HG03159 (cell line): ENCODE results near the gene OSTN.
"Not testable (repeated sequence)": the region's sequence is repeated elsewhere in the genome, so short reads cannot be mapped to it uniquely, and the experiment has no call there.

Source experiments
- ATAC-seq: cut with Tn5 transposase; IDR thresholded peaks from one replicate; pipeline ENCODE4 v1.9.1; 2021; ENCODE audit warnings: mild to moderate bottlenecking, moderate library complexity; ENCODE audit not compliant: unreplicated experiment

OSTN gene

DNA sequence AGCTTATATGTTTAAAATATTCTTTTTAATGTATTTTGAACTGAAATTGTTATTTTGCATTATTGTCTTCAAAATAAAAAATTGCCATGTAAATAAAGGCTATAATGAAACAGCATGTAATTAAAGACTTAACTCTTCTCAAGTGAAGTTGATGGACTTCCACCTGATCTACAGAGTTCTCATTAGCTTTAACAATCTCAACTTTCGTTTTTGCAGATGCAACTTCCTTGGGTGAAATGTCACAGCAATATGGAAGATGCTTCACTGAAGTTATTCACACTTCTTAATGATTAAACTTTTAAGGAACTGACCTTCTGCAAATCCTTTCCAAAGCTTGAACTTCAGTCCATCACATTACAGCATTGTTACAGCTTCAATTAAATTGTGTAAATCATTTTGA, 63.6 kb downstream of the OSTN start:
- peak; percentile 67 for ATAC-seq

DNA sequence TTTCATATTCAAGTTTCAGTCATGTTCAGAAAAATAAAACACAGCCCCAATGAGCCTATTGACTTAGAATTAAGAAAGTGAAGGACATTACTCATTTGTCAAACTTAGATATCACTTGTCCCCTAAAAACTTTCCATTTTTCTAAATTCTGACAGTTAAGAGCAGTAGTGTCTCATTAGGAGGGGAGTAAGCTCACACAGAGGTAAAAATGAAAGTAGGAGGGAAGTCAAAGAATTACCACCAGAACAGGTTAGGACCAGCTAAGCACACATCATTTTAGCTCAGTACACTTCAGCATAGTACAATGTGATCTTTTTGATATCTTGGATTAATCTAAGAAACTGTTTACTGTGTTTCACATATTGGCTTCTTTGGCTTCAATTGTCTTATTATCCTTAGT, 64.3 kb downstream of the OSTN start:
- peak; percentile 90 for ATAC-seq

DNA sequence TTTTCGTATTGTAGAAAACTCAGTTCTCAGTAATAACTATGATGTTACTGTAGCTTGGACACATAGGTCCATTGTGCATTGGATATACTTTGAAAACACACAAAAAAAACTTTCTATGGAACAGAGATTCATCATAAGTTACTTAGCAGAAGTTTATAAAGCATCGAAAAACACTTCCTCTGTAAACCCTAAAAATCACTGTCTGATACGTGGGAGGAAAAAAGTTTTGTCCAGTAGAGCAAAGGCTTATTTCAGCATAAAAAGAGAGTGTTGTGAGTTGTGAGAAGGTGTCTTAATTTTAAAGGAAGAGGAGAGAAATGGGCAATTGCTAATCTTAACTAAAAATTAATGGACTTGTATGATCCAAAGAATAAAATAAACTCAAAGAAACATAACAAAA, 64.8 kb downstream of the OSTN start:
- no peak for ATAC-seq

DNA sequence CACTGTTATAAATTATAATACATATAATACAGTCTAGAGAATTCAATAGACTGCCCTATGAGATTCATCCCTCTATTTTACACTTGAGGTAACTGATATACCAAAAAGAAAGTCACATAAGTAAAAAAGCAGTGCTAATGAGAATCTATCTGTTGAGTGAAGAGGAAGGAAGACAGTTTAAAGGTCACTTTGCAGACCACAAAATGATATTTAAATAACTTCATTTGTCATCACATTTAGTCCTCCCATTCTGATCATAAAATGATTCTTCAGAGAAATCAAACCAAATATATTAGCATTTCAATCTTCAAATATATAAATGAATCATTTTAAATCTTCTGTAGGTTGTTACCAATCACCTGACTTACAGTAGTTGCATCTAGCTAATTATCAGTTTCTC, 69.7 kb downstream of the OSTN start:
- ATAC-seq = no peak

- ATAC-seq = peak; percentile 63
Observed at GRCh38 chr3:191269289-191270085, 70.4 kb downstream of the OSTN start.

GRCh38 chr3:191275244-191275643, 76.2 kb downstream of the OSTN start:
- ATAC-seq = not testable (repeated sequence)

DNA sequence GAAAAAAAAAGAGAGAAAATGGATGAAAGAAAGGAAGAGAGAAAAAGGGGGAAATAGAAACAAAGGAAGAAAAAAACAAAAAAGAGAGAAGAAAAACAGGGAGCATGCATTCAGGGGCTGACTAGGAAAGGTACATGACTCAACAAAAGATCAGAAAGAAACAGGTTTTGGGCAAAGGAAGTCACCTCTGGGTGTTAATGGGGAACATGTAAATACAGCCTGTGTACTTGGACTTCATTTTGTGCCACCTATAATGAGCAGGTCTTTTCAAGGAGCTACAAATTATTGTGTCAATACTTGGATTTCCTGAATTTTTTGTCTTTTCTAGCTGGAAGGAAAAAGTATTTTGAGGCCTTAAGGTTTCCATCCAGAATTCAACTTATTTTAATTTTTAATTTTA, 76.7 kb downstream of the OSTN start:
- ATAC-seq = no peak

- no peak for ATAC-seq
Observed at GRCh38 chr3:191280111-191280510, 81.1 kb downstream of the OSTN start.

- ATAC-seq = no peak
Observed at GRCh38 chr3:191280882-191281281, 81.8 kb downstream of the OSTN start.

DNA sequence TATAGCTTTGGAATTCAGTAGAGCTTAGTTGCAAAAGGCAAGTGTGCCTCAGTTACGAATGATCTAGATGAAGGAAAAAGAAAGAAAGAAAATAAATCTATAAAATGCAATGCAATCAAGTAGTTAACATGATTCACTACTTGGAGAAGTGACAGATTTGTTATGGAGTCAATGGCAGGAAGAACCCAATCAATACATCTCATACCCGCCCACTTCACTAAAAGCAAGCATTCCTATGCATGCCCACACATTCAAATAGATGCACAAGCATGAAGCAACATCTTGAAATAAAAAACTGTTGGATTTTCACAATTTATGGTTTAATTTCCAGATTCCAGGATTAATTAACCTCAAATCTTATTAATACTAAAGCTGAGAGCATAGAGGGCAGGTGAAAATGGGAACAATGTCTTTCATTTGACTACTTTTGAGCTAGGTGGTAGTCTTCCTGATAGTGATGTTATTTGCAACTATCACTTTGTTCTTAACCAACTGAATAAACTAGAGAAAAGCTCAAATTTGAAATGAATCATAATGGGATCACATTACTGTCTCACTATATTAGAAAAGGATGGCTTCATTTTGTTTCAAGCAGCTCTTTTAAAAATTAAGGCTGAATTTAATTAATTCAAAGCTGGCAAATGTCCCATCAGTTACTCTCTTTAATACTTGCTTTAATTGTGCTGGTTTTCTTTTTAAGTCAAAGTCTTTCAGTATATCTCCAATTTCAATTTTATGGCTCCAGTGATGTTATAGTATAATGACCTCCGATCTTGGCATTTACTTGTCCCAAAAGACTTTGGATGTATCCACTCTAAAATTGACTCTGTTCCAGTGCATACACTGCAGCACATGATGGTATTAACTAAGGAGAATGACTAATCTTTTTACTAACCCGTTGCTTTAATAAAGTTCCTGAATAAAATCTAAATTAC, 83.5 kb downstream of the OSTN start:
- no peak for ATAC-seq

GRCh38 chr3:191283400-191283799, 84.4 kb downstream of the OSTN start:
- no peak for ATAC-seq

- ATAC-seq = peak; percentile 90
Observed at GRCh38 chr3:191290311-191291025, 91.4 kb downstream of the OSTN start.

- ATAC-seq = no peak
Observed at GRCh38 chr3:191292243-191293015, 93.4 kb downstream of the OSTN start.

DNA sequence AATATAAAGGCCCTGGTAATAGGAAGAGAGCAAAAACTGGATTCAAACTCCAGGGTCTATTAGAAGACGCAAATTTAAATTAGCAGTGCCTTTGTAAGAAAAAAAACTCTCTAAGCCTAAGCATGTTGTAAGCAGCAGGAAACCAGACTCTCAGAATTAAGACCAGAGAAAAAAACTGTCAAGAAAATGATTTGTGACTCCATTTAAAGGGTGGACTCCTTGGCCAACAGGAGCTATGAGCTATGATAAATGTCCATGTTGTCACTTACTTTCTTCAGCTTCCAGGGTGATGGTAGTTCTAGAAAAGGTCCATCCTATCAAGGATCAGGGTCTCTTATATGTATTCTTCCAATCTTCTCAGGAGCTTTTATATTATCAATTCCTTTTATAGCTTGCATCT, 95.2 kb downstream of the OSTN start:
- no peak for ATAC-seq

- peak; percentile 89 for ATAC-seq
Observed at GRCh38 chr3:191296041-191296541, 97.0 kb downstream of the OSTN start.

DNA sequence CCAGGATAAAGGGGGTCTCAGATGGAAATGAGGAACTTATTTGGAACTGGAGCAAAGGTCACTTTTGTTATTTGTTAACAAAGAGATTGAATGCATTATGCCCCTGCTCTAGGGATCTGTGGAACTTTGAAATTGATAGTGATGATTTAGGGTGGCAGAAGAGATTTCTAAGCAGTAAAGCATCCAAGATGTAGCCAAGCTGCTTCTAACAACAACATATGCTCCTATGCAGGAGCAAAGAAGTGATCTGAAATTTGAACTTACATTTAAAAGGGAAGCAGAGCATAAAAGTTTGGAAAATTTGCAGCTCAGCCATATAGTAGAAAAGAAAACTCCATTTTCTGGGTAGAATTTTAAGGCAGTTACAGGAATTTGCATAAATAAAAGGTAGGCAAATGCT, 99.8 kb downstream of the OSTN start:
- no peak for ATAC-seq

GRCh38 chr3:191300422-191300821, 101.4 kb downstream of the OSTN start:
- ATAC-seq = no peak

DNA sequence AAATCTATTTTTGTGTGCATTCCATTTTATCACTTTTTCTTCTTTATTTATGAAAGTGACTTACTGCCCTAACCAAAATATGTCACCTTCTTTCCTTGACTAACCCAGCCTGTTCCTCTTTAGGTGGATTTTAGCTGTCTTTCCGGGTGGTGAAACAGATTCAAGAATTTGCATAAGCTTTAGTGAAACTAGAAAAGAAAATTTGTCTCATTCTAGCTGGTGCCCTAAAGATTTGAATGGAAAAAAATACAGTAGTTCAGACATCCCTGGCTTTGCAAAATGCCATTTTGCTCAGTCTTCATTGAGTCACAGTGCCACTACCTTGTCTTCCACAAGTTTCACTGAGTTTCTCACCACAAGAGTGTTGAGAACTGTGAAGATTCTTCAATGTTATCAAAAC, 102.0 kb downstream of the OSTN start:
- peak; percentile 74 for ATAC-seq

DNA sequence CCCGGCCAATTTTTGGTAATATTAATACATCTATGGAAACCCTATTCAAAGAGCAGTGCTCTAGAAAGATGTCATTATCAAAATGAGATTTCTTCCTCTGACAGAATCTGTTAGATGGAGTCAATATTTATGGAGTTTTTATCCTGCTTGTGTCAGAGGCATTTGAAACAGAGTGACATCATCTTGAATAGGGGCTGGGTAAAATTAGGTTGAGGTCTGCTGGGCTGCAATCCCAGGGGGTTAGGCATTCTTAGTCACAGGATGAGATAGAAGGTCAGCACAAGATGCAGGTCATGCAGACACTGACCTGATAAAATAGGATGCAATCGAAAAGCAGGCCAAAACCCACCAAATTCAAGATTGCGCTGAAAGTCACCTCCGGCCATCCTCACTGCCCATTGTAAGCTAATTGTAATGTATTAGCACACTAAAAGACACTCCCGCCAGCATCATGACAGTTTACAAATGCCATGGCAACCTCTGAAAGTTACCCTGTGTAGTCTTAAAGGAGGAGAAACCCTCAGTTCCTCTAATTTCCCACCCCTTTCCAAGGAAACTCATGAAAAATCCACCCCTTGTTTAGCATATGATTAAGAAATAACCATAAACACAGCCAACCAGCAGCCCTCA, 102.9 kb downstream of the OSTN start:
- ATAC-seq = no peak

- no peak for ATAC-seq
Observed at GRCh38 chr3:191302451-191302850, 103.4 kb downstream of the OSTN start.
